BE2C (cell line): Measurements from ENCODE around the gene MFSD6.

ENCODE experiments used
- DNase-seq: peaks from one replicate; pipeline ENCODE4 v3.0.0-alpha.2; 2020
- H3K27me3 ChIP-seq: fragments of 250-450 bp; sonication (Bioruptor Pico); 2 replicates; pipeline ENCODE4 v1.5.1; 2020; ENCODE audit warnings: mild to moderate bottlenecking
- H3K36me3 ChIP-seq: fragments of 250-450 bp; sonication (Bioruptor Pico); 2 replicates; pipeline ENCODE4 v1.5.1; 2020; ENCODE audit warnings: mild to moderate bottlenecking
- H3K4me1 ChIP-seq: fragments of 250-450 bp; sonication (Bioruptor Pico); 2 replicates; pipeline ENCODE4 v1.5.1; 2020
- H3K4me3 ChIP-seq: 2 replicates; pipeline ENCODE4 v1.5.1; 2011; ENCODE audit warnings: low read depth, low read length
- H3K9me3 ChIP-seq: fragments of 250-450 bp; sonication (Bioruptor Pico); 2 replicates; pipeline ENCODE4 v1.5.1; 2020
- TF ChIP-seq, protein P1 (sequence below): IDR thresholded peaks from 2 replicates; pipeline ENCODE4 v1.5.1; 2012; ENCODE audit warnings: mild to moderate bottlenecking, low read depth, low read length

MFSD6 gene

GRCh38 chr2:190540048-190540447 lies 131.9 kb downstream of the MFSD6 start:
- H3K27me3 ChIP-seq = no peaks in the 10 kb centered on the region
- TF ChIP-seq, protein P1, sequence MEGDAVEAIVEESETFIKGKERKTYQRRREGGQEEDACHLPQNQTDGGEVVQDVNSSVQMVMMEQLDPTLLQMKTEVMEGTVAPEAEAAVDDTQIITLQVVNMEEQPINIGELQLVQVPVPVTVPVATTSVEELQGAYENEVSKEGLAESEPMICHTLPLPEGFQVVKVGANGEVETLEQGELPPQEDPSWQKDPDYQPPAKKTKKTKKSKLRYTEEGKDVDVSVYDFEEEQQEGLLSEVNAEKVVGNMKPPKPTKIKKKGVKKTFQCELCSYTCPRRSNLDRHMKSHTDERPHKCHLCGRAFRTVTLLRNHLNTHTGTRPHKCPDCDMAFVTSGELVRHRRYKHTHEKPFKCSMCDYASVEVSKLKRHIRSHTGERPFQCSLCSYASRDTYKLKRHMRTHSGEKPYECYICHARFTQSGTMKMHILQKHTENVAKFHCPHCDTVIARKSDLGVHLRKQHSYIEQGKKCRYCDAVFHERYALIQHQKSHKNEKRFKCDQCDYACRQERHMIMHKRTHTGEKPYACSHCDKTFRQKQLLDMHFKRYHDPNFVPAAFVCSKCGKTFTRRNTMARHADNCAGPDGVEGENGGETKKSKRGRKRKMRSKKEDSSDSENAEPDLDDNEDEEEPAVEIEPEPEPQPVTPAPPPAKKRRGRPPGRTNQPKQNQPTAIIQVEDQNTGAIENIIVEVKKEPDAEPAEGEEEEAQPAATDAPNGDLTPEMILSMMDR = no peak
- no peak for DNase-seq
- H3K4me1 ChIP-seq = no peaks in the 10 kb centered on the region
- no peak overlapping the region for H3K4me3 ChIP-seq
- no peaks in the 10 kb centered on the region for H3K9me3 ChIP-seq
- no peaks in the 10 kb centered on the region for H3K36me3 ChIP-seq

DNA sequence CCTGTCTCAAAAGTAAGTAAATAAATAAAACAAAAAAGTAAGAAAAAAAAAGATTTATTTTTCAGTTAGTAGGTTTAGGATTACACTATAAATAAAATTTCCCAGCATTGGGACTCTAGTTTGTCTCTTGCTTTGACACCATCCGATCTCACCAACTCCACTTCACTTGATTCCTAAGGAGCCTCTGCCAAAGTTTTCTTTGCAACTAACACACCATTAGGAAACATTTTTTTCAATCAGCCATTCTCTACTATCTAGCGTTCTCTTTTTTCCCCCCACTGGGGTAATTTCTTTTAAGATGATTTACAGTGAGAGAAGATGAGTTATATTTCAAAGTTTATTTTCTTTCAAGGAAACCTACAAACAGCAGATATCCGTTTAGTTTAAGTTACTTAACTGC lies 136.9 kb downstream of the MFSD6 start:
- no peaks in the 10 kb centered on the region for H3K9me3 ChIP-seq
- no peaks in the 10 kb centered on the region for H3K4me1 ChIP-seq
- no peak overlapping the region for H3K4me3 ChIP-seq
- DNase-seq = no peak
- TF ChIP-seq, protein P1 = no peak
- H3K27me3 ChIP-seq = no peaks in the 10 kb centered on the region
- no peaks in the 10 kb centered on the region for H3K36me3 ChIP-seq

- no peaks in the 10 kb centered on the region for H3K9me3 ChIP-seq
- H3K36me3 ChIP-seq = no peaks in the 10 kb centered on the region
- TF ChIP-seq, protein P1 = no peak
- H3K4me1 ChIP-seq = no peaks in the 10 kb centered on the region
- H3K4me3 ChIP-seq = no peak overlapping the region
- DNase-seq = no peak
- H3K27me3 ChIP-seq = no peaks in the 10 kb centered on the region
Measured at GRCh38 chr2:190545555-190546385, 137.6 kb downstream of the MFSD6 start.

DNA sequence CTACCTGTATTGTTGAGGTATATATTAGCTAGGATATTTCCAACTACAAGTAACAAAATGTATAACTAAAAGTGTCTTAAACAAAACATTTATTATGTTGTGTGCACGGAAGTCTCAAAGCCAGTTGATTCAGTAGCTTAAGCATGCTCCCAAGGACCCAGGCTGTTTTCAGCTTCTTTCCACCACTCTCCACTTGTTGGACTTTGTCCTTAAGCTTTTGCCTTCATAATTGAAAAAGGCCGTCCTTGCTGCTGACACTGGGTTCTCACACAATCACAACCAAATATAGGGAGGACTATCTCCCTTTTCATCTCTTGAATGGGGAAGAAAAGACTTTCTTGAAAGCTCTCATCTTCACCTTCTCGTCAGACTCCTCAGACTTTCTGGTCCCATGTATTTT lies 138.6 kb downstream of the MFSD6 start:
- no peaks in the 10 kb centered on the region for H3K4me1 ChIP-seq
- TF ChIP-seq, protein P1 = no peak
- no peaks in the 10 kb centered on the region for H3K27me3 ChIP-seq
- no peaks in the 10 kb centered on the region for H3K9me3 ChIP-seq
- H3K36me3 ChIP-seq = no peaks in the 10 kb centered on the region
- H3K4me3 ChIP-seq = no peak overlapping the region
- DNase-seq = no peak

GRCh38 chr2:190547886-190548285 lies 139.7 kb downstream of the MFSD6 start:
- TF ChIP-seq, protein P1 = no peak

DNA sequence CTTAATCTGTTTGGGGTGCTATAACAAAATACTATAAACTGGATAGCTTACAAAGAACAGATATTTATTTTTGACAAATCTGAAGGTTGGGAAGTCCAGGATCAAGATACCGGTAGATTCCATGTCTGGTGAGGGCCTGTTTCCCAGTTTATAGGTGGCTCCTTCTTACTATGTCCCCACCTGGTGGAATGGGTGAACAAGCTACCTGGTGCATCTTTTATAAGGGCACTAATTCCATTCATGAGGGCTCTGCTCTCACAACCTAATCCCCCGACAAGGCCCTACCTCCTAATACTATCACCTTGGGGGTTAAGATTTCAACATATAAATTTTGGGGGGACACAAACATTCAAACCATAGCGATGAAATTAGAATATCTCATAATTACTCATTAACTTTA lies 142.0 kb downstream of the MFSD6 start:
- no peak for DNase-seq
- Histone ChIP-seq H3K4me3 (no peak overlapping the region), H3K4me1 (no peaks in the 10 kb centered on the region), H3K27me3 (no peaks in the 10 kb centered on the region), H3K36me3 (no peaks in the 10 kb centered on the region), H3K9me3 (no peaks in the 10 kb centered on the region)
- TF ChIP-seq, protein P1 = no peak

More at GRCh38 chr2:190547886-190548285, 139.7 kb downstream of the MFSD6 start:
- H3K4me3 ChIP-seq = no peak overlapping the region
- H3K4me1 ChIP-seq = no peaks in the 10 kb centered on the region
- H3K9me3 ChIP-seq = no peaks in the 10 kb centered on the region
- H3K27me3 ChIP-seq = no peaks in the 10 kb centered on the region
- DNase-seq = no peak
- no peaks in the 10 kb centered on the region for H3K36me3 ChIP-seq
